ENCODE measurements around the gene OR2B3.

The OR2B3 gene

GRCh38 chr6:29082457-29082856 is 4.7 kb downstream of the OR2B3 start:
- Histone ChIP-seq H3K4me3 (ENCODE audit: low read depth, low read length, poor library complexity, severe bottlenecking) (no peak overlapping the region), H3K9me3 (ENCODE audit: low read length) (no peaks in the 10 kb centered on the region), H3K36me3 (ENCODE audit: insufficient read depth, low read length) (no peaks in the 10 kb centered on the region), H2AFZ (ENCODE audit: low read length) (no peak overlapping the region), H3K4me2 (ENCODE audit: low read length) (no peak overlapping the region), H4K20me1 (ENCODE audit: insufficient read depth, low read length) (no peaks in the 10 kb centered on the region), H3K9me2 (ENCODE audit: low read depth, low read length) (no peaks in the 10 kb centered on the region), H3K9ac (ENCODE audit: low read length) (no peak overlapping the region), H3K79me2 (ENCODE audit: insufficient read depth, low read length) (no peaks in the 10 kb centered on the region), H3K4me1 (ENCODE audit: insufficient read depth, low read length, severe bottlenecking) (no peaks in the 10 kb centered on the region), H3F3A (ENCODE audit: insufficient read depth, low read length) (no peaks in the 10 kb centered on the region), H3K27ac (ENCODE audit: low read depth, low read length, poor library complexity, severe bottlenecking) (no peak overlapping the region), H3K27me3 (ENCODE audit: insufficient read depth, low read length) (no peaks in the 10 kb centered on the region)
- TF ChIP-seq EZH2 (IDR thresholded peaks at IDR 0.05; ENCODE audit: borderline replicate concordance, low read length): no peak
- TF ChIP-seq CTCF (IDR thresholded peaks at IDR 0.05; ENCODE audit: low read length): no peak

GRCh38 chr6:29081312-29081711 is 5.8 kb downstream of the OR2B3 start:
- Histone ChIP-seq H3K27ac (ENCODE audit: low read depth, low read length, poor library complexity, severe bottlenecking) (no peak overlapping the region), H3K4me2 (ENCODE audit: low read length) (no peak overlapping the region), H3K9me2 (ENCODE audit: low read depth, low read length) (no peaks in the 10 kb centered on the region), H3K4me3 (ENCODE audit: low read depth, low read length, poor library complexity, severe bottlenecking) (no peak overlapping the region), H3K9me3 (ENCODE audit: low read length) (no peaks in the 10 kb centered on the region), H3K27me3 (ENCODE audit: insufficient read depth, low read length) (no peaks in the 10 kb centered on the region), H2AFZ (ENCODE audit: low read length) (no peak overlapping the region), H3K9ac (ENCODE audit: low read length) (no peak overlapping the region), H3K36me3 (ENCODE audit: insufficient read depth, low read length) (no peaks in the 10 kb centered on the region), H3K79me2 (ENCODE audit: insufficient read depth, low read length) (no peaks in the 10 kb centered on the region), H4K20me1 (ENCODE audit: insufficient read depth, low read length) (no peaks in the 10 kb centered on the region), H3K4me1 (ENCODE audit: insufficient read depth, low read length, severe bottlenecking) (no peaks in the 10 kb centered on the region), H3F3A (ENCODE audit: insufficient read depth, low read length) (no peaks in the 10 kb centered on the region)
- no peak for TF ChIP-seq CTCF (IDR thresholded peaks at IDR 0.05; ENCODE audit: low read length)
- TF ChIP-seq EZH2 (IDR thresholded peaks at IDR 0.05; ENCODE audit: borderline replicate concordance, low read length): no peak

GRCh38 chr6:29079203-29079602 is 7.9 kb downstream of the OR2B3 start:
- Histone ChIP-seq H4K20me1 (ENCODE audit: insufficient read depth, low read length) (no peaks in the 10 kb centered on the region), H3K27ac (ENCODE audit: low read depth, low read length, poor library complexity, severe bottlenecking) (no peak overlapping the region), H3K4me1 (ENCODE audit: insufficient read depth, low read length, severe bottlenecking) (no peaks in the 10 kb centered on the region), H3K9ac (ENCODE audit: low read length) (no peak overlapping the region), H3F3A (ENCODE audit: insufficient read depth, low read length) (no peaks in the 10 kb centered on the region), H3K9me3 (ENCODE audit: low read length) (no peaks in the 10 kb centered on the region), H3K4me3 (ENCODE audit: low read depth, low read length, poor library complexity, severe bottlenecking) (no peak overlapping the region), H3K27me3 (ENCODE audit: insufficient read depth, low read length) (no peaks in the 10 kb centered on the region), H3K4me2 (ENCODE audit: low read length) (no peak overlapping the region), H3K79me2 (ENCODE audit: insufficient read depth, low read length) (no peaks in the 10 kb centered on the region), H2AFZ (ENCODE audit: low read length) (no peak overlapping the region), H3K36me3 (ENCODE audit: insufficient read depth, low read length) (no peaks in the 10 kb centered on the region), H3K9me2 (ENCODE audit: low read depth, low read length) (no peaks in the 10 kb centered on the region)
- TF ChIP-seq CTCF (IDR thresholded peaks at IDR 0.05; ENCODE audit: low read length): no peak
- no peak for TF ChIP-seq EZH2 (IDR thresholded peaks at IDR 0.05; ENCODE audit: borderline replicate concordance, low read length)

Measured in OCI-LY1 (cell line).